SH-SY5Y (cell line): ENCODE measurements around the gene BCL7A.

Experiments used
- GATA2 ChIP-seq: IDR thresholded peaks from 2 replicates; pipeline ENCODE4 v1.6.1; 2011; ENCODE audit warnings: mild to moderate bottlenecking, low read depth, low read length
- GATA3 ChIP-seq: IDR thresholded peaks from 2 replicates; pipeline ENCODE4 v1.6.1; 2011; ENCODE audit warnings: low read depth, mild to moderate bottlenecking, low read length, moderate library complexity

DNA sequence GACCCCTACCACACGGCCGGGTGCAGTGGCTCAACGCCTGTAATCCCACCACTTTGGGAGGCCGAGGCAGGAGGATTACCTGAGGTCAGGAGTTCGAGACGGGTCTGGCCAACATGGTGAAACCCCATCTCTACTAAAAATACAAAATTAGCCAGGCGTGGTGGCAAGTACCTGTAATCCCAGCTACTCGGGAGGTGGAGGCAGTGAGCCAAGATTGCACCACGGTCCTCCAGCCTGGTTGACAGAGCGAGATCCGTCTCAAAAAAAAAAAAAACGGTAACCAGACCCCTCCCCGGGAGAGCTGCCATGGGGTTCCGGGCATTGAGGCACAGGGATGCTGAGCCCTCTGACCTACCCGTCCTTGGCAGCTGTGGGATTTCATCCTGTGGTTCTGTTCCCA is 21.8 kb downstream of the BCL7A start:
- TF ChIP-seq GATA2 = no peak
- TF ChIP-seq GATA3 = no peak
